H7 (cell line): ENCODE measurements around the gene BBS9. TPM values are rescaled to one million over a fixed set of nuclear protein-coding genes. Genes with fewer than 3 reads are reported as not detected.
"Not testable (repeated sequence)": the region's sequence is repeated elsewhere in the genome, so short reads cannot be mapped to it uniquely, and the experiment has no call there.

Source experiments
- DNase-seq: peaks from one replicate; pipeline ENCODE4 v3.0.0; 2012
- H3K27me3 ChIP-seq: 2 replicates; pipeline ENCODE4 v1.6.0; 2011; ENCODE audit warnings: mild to moderate bottlenecking, low read length; ENCODE audit not compliant: control insufficient read depth, insufficient read depth
- H3K36me3 ChIP-seq: replicated peaks from 2 replicates; pipeline ENCODE4 v1.5.1; 2011; ENCODE audit warnings: low read length; ENCODE audit not compliant: control insufficient read depth, insufficient read depth
- H3K4me3 ChIP-seq: 2 replicates; pipeline ENCODE4 v1.5.1; 2011; ENCODE audit warnings: low read depth, mild to moderate bottlenecking, control low read depth, low read length, moderate library complexity; ENCODE audit not compliant: insufficient read depth
- total RNA-seq: library from RNA; depleted of rRNA; stranded (reverse); fragments of >200 nt; shearing (Covaris generic); gene quantifications from 2 replicates; pipeline ENCODE4 v1.2.3, GENCODE V29; 2014

BBS9 gene
- total RNA-seq, 1 experiment from 2014 or later = 5.3 TPM

DNA sequence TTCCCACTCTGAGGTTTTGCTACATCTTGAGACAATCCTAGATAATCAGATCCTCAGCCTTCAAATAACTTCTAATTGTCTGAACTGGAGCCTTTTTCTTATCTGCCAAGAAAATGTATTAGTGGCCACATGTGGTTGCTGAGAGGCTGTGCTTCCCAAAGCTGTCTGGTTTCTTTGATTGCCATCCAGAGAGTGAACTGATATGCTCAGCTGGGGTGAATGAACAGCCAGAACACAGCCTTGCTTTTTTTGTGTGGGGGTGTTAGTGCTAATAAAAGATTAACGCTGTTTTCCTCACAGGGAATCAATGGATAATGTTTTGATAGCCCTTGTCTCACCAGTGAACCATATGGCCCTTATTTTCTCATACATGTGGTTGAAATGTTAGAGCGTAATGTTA, 66.9 kb downstream of the BBS9 start:
- no peak overlapping the region for H3K4me3 ChIP-seq
- DNase-seq = no peak
- H3K36me3 ChIP-seq = no peaks in the 10 kb centered on the region
- H3K27me3 ChIP-seq = no peaks in the 10 kb centered on the region

DNA sequence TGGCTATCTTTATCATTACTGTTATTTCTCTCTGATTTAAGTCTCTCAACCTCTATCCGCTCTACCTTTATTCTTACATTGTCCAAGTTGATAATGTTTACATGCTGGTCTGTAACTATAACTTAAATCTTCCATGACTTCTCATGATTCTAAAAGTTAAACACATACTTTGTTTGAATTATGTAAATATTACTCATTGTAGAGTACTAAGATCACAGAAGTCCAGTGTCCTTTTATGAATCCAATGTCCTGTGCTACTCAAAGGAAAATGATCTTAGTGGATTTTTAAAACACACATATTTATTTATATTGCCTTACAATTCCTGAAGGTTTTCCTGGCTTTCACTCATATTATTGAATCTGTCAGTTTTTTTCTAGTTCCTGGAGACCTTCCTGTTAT, 70.9 kb downstream of the BBS9 start:
- no peak for DNase-seq
- no peak overlapping the region for H3K4me3 ChIP-seq
- H3K27me3 ChIP-seq = no peaks in the 10 kb centered on the region
- H3K36me3 ChIP-seq = no peaks in the 10 kb centered on the region

DNA sequence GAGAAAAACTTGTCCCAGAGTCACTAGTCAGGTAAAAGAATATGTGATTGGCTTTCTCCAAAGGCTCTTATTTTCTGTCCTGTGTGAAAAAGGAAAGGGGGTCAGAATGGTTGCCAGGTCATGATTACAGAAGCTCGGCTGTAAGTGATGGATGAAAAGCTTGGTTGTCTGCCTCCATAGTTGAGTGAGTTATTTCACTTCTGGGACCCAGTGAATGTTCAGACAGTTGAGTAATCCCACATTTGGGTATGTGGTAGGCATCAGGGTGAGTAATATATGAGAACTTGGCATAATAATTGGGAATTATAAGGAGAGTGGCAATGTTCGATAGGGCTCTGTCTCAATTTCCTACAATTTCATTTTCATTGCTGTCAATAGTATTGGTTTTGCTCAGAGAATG, 72.5 kb downstream of the BBS9 start:
- no peak for DNase-seq
- H3K36me3 ChIP-seq = no peaks in the 10 kb centered on the region

DNA sequence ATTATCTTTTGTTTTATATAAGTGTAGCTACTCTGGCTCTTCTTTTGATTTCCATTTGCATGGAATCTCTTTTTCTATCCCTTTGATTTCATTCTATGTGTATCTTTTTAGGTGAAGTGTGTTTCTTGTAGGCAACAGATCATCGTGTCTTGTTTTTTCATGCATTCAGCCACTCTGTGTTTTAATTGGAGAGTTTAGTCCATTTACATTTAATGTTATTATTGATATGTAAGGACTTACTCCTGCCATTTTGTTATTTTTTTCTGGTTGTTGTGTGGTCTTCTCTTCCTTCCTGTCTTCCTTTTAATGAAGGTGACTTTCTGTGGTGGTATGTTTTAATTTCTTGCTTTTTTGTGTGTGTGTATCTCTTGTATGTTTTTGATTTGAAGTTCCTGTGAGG, 81.6 kb downstream of the BBS9 start:
- H3K4me3 ChIP-seq = no peak overlapping the region
- no peaks in the 10 kb centered on the region for H3K27me3 ChIP-seq
- H3K36me3 ChIP-seq = no peaks in the 10 kb centered on the region
- no peak for DNase-seq

More for the DNA sequence above, 72.5 kb downstream of the BBS9 start:
- no peaks in the 10 kb centered on the region for H3K27me3 ChIP-seq
- H3K4me3 ChIP-seq = no peak overlapping the region

DNA sequence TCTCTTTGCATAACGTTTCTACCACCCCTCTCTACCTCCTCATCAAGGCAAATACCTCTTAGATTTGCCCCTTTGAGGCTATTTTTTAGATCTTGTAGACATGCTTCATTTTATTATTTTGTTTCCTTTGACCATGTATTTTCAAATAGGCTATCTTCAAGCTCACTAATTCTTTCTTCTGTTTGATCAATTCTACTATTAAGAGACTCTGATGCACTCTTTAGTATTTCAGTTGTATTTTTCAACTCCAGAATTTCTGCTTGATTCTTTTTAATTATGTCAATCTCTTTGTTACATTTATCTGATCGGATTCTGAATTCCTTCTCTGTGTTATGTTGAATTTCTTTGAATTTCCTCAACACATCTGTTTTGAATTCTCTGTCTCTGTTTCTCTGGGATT, 82.8 kb downstream of the BBS9 start:
- DNase-seq = no peak
- Histone ChIP-seq H3K27me3 (no peaks in the 10 kb centered on the region), H3K4me3 (no peak overlapping the region), H3K36me3 (no peaks in the 10 kb centered on the region)

DNA sequence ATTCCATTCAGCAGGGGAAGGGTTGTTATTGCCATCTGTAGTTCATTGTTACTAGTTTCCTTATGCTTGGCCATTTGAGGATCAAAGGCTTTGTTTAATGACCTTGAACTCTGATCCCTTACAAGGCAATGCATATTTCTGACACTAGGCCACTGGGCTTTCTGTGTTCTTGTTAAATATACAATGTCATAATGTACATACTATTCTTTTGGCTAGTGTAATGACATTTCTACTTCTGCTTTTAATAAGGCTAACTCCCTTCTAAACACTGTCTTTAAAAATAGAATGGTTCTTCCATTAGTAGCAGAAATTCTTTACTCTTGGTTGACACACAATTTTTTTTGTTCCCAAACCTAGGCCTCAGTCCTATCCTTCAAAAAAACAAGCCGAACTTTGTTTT, 86.6 kb downstream of the BBS9 start:
- Histone ChIP-seq H3K4me3 (no peak overlapping the region), H3K36me3 (no peaks in the 10 kb centered on the region), H3K27me3 (no peaks in the 10 kb centered on the region)
- no peak for DNase-seq

DNA sequence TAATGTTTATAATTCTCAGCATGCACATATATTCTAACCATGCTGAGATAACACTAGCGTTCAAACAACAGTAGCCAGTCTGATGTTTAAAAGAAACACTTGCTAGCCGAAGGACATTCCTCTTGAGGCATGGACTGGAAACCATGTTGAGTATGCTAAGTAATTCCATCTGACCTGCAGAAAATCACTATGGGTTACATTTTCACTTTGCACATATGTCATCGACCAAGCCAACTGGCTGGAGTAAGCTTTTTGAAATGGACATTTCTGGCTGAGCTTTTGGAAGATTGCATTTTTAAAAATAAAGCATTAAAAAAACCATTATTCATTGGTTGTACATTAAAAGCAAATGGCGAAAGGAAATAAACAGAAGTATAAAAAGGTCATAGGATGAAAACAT, 88.2 kb downstream of the BBS9 start:
- H3K36me3 ChIP-seq = no peaks in the 10 kb centered on the region
- no peak for DNase-seq
- H3K27me3 ChIP-seq = no peaks in the 10 kb centered on the region
- no peak overlapping the region for H3K4me3 ChIP-seq

DNA sequence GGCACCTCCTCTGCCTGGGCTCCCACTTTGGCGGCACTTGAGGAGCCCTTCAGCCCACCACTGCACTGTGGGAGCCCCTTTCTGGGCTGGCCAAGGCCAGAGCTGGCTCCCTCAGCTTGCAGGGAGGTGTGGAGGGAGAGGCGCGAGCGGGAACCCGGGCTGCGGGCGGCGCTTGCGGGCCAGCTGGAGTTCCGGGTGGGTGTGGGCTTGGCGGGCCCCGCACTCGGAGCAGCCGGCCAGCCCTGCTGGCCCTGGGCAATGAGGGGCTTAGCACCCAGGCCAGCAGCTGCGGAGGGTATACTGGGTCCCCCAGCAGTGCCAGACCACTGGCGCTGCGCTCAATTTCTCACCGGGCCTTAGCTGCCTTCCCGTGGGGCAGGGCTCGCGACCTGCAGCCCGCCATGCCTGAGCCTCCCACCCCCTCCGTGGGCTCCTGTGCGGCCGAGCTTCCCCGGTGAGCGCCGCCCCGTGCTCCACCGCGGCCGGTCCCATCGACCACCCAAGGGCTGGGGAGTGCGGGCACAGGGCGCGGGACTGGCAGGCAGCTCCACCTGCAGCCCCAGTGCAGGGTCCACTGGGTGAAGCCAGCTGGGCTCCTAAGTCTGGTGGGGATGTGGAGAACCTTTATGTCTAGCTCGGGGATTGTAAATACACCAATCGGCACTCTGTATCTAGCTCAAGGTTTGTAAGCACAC, 89.6 kb downstream of the BBS9 start:
- DNase-seq, H3K36me3 ChIP-seq, H3K27me3 ChIP-seq, H3K4me3 ChIP-seq: not testable (repeated sequence)

DNA sequence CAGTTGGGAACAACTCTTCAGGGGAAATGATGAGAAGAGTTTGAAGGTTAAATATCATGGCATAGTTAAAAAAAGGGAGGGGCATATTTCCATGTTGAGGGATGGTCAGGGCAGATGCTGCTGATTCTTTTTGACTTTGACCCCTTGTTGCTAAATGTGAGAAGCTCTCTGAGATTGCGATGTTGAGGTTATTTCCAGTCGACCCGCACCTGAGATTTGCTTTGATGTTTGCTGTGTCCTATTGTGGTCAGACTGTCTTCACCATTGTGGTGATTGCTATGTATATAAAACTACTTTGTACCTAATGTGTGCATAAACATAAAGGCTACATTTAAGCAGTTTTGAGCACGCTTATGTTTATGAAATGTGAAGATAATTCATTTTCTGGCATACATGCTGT, 90.9 kb downstream of the BBS9 start:
- Histone ChIP-seq H3K27me3 (no peaks in the 10 kb centered on the region), H3K36me3 (no peaks in the 10 kb centered on the region), H3K4me3 (no peak overlapping the region)
- DNase-seq = no peak

DNA sequence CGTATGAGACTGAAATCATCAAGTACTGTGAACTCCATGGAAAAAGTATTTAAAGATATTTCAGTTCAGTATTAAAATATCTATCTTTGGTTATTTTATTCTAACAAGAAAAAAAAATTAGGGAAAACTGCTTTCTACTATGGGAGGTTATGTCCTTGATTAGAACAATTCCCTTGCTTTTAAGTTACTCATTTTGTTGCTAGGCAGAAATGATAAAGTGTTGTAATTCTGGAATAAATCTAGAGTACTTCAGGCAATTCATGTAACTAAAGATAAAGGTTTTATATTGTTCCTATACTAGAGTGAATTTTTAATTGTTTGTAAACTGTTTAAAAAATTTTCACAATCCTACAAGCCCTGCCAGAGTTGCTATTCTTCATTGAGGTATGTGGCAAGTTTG, 92.0 kb downstream of the BBS9 start:
- no peak for DNase-seq
- Histone ChIP-seq H3K36me3 (no peaks in the 10 kb centered on the region), H3K4me3 (no peak overlapping the region), H3K27me3 (no peaks in the 10 kb centered on the region)

DNA sequence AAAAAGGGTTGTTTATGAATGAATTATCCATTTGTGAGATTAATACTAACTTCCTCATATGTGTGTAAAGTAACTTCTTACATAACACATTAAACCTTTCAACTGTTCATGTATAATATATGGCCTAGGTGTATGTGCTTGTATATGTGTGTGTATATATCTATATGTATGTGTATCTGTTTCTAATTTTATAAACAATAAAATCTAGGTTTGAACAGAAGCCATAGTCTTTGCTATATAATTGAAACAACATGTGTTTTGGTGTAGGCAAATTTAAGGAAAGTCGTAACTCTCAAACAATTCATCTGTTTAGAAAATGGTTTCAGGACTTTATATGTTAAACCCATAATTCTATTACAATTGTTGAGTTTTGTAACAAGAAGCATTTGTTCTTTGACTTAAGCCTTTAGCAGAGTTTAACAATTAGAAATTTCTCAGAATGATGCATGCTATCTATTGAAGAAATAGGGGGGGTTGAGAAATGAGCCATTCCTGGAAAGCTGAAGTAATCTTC, 103.3 kb downstream of the BBS9 start:
- Histone ChIP-seq H3K27me3 (no peaks in the 10 kb centered on the region), H3K36me3 (no peaks in the 10 kb centered on the region), H3K4me3 (no peak overlapping the region)
- DNase-seq = no peak

DNA sequence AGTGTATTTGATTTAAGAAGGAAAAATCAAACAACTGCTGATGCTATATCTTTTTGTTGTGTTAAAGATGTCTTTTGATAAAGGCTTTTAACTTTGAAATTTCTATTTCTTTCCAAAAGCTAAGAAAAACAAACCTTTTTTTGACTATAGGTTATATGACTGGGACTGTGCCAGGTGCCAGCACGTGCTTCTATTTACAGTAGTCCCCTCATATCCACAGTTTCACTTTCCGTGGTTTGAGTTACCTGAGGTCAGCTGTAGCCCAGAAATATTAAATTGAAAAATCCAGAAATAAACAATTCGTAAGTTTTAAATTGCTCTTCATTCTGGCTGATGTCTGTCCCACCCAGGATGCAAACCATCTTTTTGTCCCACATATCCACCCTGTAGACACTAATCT, 104.3 kb downstream of the BBS9 start:
- Histone ChIP-seq H3K4me3 (no peak overlapping the region), H3K27me3 (no peaks in the 10 kb centered on the region)
- DNase-seq = no peak

DNA sequence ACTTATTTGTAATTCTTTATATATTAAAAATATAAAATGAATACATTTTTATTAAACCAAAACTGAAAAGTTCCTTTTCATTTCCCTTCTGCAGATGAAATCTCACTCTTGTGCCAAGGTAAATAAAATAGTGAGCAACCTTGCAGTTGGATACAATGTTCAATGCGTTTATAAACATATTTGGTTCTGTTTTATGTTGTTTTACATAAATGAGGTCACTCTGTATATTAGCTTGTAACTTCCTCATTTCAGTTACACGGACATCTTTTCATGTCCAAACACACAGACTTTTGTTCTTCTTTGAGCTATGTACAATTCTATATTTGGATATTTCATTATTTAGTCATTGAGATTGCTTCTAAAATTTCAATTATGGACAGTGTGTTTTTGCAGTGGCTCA, 107.7 kb downstream of the BBS9 start:
- H3K27me3 ChIP-seq = no peaks in the 10 kb centered on the region

More for the DNA sequence above, 104.3 kb downstream of the BBS9 start:
- H3K36me3 ChIP-seq = no peaks in the 10 kb centered on the region

DNA sequence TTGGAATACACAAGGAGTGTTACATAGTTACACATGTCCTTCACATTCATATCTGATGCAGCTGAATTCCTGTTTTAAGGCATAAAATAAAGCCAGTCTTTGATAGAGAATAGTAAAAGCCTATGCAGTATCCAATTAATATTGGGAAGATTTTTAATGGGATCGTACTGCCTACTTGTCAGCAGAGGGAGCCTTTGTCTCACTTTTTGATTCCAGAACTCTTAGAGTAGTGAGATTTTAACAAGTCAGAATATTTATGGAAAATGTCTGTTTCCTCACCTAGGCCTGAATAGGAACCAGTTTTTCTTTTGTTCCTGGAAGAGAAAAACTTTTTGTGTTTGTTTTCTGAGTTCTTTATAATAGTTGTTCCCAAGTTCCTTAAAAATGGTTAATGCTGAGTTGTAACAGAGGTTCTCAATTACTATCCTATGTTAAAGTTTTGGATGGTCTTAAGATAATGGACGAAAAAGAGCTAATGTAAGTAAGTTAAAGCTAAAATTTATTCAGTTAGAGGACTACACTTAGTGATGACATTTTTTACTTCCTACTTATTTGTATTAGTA, 114.0 kb downstream of the BBS9 start:
- no peak overlapping the region for H3K4me3 ChIP-seq
- no peaks in the 10 kb centered on the region for H3K27me3 ChIP-seq
- DNase-seq = peak; percentile 8
- H3K36me3 ChIP-seq = no peaks in the 10 kb centered on the region

More for the DNA sequence above, 107.7 kb downstream of the BBS9 start:
- no peak overlapping the region for H3K4me3 ChIP-seq
- H3K36me3 ChIP-seq = no peaks in the 10 kb centered on the region
- DNase-seq = no peak

DNA sequence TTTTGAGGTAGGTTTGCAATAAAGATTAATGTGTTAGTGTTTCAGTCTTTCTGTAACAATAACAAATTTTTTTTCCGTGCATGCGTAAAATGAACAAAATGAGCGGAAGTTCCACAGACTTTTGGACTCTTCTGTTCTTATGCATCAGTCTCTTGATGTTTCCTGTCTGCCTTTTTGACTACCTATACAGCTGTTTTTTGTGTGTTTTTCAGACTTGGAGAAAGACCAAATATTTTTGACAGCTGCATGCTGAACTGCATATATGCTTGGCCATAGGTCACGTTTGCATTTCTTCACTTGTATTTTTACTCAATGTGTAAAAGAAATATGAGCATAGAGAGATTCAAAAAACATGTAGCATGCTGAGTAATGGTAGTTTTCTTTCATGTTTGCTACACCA, 119.3 kb downstream of the BBS9 start:
- no peaks in the 10 kb centered on the region for H3K36me3 ChIP-seq
- no peak for DNase-seq
- H3K4me3 ChIP-seq = no peak overlapping the region
- H3K27me3 ChIP-seq = no peaks in the 10 kb centered on the region
